Measurements from ENCODE around the gene TMEM176A. TPM values are rescaled to one million over a fixed set of nuclear protein-coding genes. Genes with fewer than 3 reads are reported as not detected.

TMEM176A gene
- polyA plus RNA-seq, 1 donor from 2014 or later, result not detected

DNA sequence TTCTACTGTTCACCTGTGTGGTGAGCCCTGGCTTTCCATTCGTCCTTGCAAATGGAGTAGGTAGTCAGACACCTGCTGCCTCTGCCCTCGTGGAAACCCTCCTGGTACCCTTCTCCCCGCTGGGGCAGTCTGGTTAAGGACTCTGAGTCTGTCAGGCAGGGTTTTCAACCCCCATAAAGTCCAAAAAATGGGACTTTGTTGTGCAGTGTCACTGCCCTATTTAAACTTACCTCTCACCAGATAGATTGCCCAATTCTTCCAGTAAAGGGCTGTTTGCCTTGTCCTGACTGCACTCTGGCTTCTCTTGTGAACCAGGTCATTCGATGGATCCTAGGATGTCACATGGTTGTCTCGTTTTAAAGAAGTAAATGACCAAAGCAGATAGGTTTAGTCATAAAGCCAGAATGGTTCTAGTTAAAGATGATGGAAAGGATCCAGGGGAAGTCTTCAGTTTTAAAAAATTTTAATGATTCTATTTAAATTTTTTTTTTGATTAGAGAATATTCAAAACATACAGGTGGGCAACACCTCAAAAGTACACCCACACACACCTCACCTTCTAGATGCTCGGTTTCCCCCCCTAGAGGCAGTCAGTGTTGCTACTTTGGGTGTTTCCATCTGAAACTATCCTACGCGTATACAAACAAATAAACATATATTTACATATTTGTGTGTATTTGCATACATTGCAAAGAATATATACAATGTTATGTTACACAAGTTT, 22.4 kb upstream of the TMEM176A start:
- H3K9me3 ChIP-seq (ENCODE audit: low read length), result no peaks in the 10 kb centered on the region
- no peak overlapping the region for H2AFZ ChIP-seq (ENCODE audit: low read depth, low read length)
- H4K20me1 ChIP-seq (ENCODE audit: insufficient read depth), result no peaks in the 10 kb centered on the region
- no peak for TF ChIP-seq RAD21 (conservative IDR thresholded peaks at IDR 0.05)
- TF ChIP-seq, protein P1, sequence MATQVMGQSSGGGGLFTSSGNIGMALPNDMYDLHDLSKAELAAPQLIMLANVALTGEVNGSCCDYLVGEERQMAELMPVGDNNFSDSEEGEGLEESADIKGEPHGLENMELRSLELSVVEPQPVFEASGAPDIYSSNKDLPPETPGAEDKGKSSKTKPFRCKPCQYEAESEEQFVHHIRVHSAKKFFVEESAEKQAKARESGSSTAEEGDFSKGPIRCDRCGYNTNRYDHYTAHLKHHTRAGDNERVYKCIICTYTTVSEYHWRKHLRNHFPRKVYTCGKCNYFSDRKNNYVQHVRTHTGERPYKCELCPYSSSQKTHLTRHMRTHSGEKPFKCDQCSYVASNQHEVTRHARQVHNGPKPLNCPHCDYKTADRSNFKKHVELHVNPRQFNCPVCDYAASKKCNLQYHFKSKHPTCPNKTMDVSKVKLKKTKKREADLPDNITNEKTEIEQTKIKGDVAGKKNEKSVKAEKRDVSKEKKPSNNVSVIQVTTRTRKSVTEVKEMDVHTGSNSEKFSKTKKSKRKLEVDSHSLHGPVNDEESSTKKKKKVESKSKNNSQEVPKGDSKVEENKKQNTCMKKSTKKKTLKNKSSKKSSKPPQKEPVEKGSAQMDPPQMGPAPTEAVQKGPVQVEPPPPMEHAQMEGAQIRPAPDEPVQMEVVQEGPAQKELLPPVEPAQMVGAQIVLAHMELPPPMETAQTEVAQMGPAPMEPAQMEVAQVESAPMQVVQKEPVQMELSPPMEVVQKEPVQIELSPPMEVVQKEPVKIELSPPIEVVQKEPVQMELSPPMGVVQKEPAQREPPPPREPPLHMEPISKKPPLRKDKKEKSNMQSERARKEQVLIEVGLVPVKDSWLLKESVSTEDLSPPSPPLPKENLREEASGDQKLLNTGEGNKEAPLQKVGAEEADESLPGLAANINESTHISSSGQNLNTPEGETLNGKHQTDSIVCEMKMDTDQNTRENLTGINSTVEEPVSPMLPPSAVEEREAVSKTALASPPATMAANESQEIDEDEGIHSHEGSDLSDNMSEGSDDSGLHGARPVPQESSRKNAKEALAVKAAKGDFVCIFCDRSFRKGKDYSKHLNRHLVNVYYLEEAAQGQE (IDR thresholded peaks at IDR 0.05; ENCODE audit: borderline replicate concordance), result no peak
- no peak for TF ChIP-seq SMC3 (conservative IDR thresholded peaks at IDR 0.05; ENCODE audit: poor library complexity)
- TF ChIP-seq, protein P2, sequence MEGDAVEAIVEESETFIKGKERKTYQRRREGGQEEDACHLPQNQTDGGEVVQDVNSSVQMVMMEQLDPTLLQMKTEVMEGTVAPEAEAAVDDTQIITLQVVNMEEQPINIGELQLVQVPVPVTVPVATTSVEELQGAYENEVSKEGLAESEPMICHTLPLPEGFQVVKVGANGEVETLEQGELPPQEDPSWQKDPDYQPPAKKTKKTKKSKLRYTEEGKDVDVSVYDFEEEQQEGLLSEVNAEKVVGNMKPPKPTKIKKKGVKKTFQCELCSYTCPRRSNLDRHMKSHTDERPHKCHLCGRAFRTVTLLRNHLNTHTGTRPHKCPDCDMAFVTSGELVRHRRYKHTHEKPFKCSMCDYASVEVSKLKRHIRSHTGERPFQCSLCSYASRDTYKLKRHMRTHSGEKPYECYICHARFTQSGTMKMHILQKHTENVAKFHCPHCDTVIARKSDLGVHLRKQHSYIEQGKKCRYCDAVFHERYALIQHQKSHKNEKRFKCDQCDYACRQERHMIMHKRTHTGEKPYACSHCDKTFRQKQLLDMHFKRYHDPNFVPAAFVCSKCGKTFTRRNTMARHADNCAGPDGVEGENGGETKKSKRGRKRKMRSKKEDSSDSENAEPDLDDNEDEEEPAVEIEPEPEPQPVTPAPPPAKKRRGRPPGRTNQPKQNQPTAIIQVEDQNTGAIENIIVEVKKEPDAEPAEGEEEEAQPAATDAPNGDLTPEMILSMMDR (IDR thresholded peaks at IDR 0.05; ENCODE audit: poor library complexity, severe bottlenecking), result no peak
- TF ChIP-seq MXI1 (conservative IDR thresholded peaks at IDR 0.05; ENCODE audit: poor library complexity, severe bottlenecking), result no peak
- no peak for TF ChIP-seq EP300 (conservative IDR thresholded peaks at IDR 0.05; ENCODE audit: poor library complexity, severe bottlenecking)
- TF ChIP-seq TAF1 (IDR thresholded peaks at IDR 0.05; ENCODE audit: low read depth), result no peak
- no peak for TF ChIP-seq EZH2 (IDR thresholded peaks at IDR 0.05; ENCODE audit: borderline replicate concordance, insufficient read depth, low read length, poor library complexity, severe bottlenecking)
- TF ChIP-seq POLR2AphosphoS5 (IDR thresholded peaks at IDR 0.05), result no peak
- H3K36me3 ChIP-seq (ENCODE audit: insufficient read depth, low read length), result no peaks in the 10 kb centered on the region
- H3K9me2 ChIP-seq (ENCODE audit: insufficient read depth, low read length), result no peaks in the 10 kb centered on the region
- no peaks in the 10 kb centered on the region for H3F3A ChIP-seq (ENCODE audit: insufficient read depth, low read length, poor library complexity, severe bottlenecking)
- H3K79me2 ChIP-seq (replicated peaks; ENCODE audit: insufficient read depth, low read length), result no peaks in the 10 kb centered on the region
- no peak overlapping the region for H3K27ac ChIP-seq (ENCODE audit: low read length)
- no peaks in the 10 kb centered on the region for H3K27me3 ChIP-seq (ENCODE audit: insufficient read depth, low read depth, low read length)
- no peak overlapping the region for H3K4me2 ChIP-seq (ENCODE audit: low read length)
- no peak overlapping the region for H3K9ac ChIP-seq (ENCODE audit: low read length)
- no peak overlapping the region for H3K4me3 ChIP-seq (ENCODE audit: low read length)

DNA sequence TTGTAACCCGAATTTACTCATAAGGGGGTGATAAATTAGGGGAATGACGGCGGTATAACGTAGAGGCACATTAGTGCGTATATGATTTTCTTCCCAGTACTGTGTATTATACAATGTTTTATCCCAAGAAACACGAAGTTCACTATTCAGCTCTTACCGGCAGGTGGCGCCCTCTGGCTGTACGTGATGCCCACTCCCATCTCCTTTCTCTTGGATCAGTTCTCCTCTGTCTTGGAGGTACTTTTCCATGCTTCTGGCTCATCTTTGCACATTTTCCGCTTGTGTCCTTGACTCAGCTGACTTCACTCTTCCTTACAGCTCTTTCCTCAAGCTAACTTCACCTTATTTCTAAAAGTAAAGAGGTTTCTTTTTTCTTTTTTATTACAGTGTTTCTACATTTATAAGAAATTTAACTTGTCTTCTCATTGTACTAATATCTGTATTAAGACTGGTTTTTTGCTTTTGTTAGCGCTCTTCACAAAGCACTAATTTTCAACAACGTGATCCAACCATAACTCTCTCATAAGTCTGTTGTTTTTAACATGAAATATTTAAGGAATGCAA, 21.7 kb upstream of the TMEM176A start:
- TF ChIP-seq SMC3 (conservative IDR thresholded peaks at IDR 0.05; ENCODE audit: poor library complexity) (peak; percentile 90), TAF1 (IDR thresholded peaks at IDR 0.05; ENCODE audit: low read depth) (no peak), EP300 (conservative IDR thresholded peaks at IDR 0.05; ENCODE audit: poor library complexity, severe bottlenecking) (no peak), POLR2AphosphoS5 (IDR thresholded peaks at IDR 0.05) (no peak), EZH2 (IDR thresholded peaks at IDR 0.05; ENCODE audit: borderline replicate concordance, insufficient read depth, low read length, poor library complexity, severe bottlenecking) (no peak), RAD21 (conservative IDR thresholded peaks at IDR 0.05) (peak; percentile 88), MXI1 (conservative IDR thresholded peaks at IDR 0.05; ENCODE audit: poor library complexity, severe bottlenecking) (no peak)
- TF ChIP-seq, protein P2 (IDR thresholded peaks at IDR 0.05; ENCODE audit: poor library complexity, severe bottlenecking), result peak; percentile 88
- TF ChIP-seq, protein P1 (IDR thresholded peaks at IDR 0.05; ENCODE audit: borderline replicate concordance), result no peak
- H3K9me3 ChIP-seq (ENCODE audit: low read length), result no peaks in the 10 kb centered on the region
- no peaks in the 10 kb centered on the region for H4K20me1 ChIP-seq (ENCODE audit: insufficient read depth)
- no peak overlapping the region for H3K4me2 ChIP-seq (ENCODE audit: low read length)
- no peaks in the 10 kb centered on the region for H3K79me2 ChIP-seq (replicated peaks; ENCODE audit: insufficient read depth, low read length)
- no peaks in the 10 kb centered on the region for H3F3A ChIP-seq (ENCODE audit: insufficient read depth, low read length, poor library complexity, severe bottlenecking)
- no peak overlapping the region for H2AFZ ChIP-seq (ENCODE audit: low read depth, low read length)
- no peaks in the 10 kb centered on the region for H3K9me2 ChIP-seq (ENCODE audit: insufficient read depth, low read length)
- no peaks in the 10 kb centered on the region for H3K36me3 ChIP-seq (ENCODE audit: insufficient read depth, low read length)
- H3K27me3 ChIP-seq (ENCODE audit: insufficient read depth, low read depth, low read length), result no peaks in the 10 kb centered on the region
- no peak overlapping the region for H3K4me3 ChIP-seq (ENCODE audit: low read length)
- H3K9ac ChIP-seq (ENCODE audit: low read length), result no peak overlapping the region
- H3K27ac ChIP-seq (ENCODE audit: low read length), result no peak overlapping the region
